Astrocyte of the spinal cord (primary cell): ENCODE results near the gene AVPR1B.

ENCODE experiments used
- DNase-seq: peaks from one replicate; pipeline ENCODE4 v3.0.0; 2011; ENCODE audit warnings: low read depth, low spot score
- H3K4me3 ChIP-seq: 2 replicates; pipeline ENCODE4 v1.5.1; 2011; ENCODE audit warnings: low read depth, mild to moderate bottlenecking, low read length, moderate library complexity
- in situ Hi-C: cut with HindIII; loops from 2 replicates; pipeline ENCODE4 v1.10.0; 2017; ENCODE audit warnings: low sequenced_read_pairs
- TF ChIP-seq, protein P1 (sequence below): IDR thresholded peaks from 2 replicates; pipeline ENCODE4 v1.5.1; 2012; ENCODE audit warnings: low read depth, mild to moderate bottlenecking, low read length, inconsistent platforms

Gene AVPR1B

DNA sequence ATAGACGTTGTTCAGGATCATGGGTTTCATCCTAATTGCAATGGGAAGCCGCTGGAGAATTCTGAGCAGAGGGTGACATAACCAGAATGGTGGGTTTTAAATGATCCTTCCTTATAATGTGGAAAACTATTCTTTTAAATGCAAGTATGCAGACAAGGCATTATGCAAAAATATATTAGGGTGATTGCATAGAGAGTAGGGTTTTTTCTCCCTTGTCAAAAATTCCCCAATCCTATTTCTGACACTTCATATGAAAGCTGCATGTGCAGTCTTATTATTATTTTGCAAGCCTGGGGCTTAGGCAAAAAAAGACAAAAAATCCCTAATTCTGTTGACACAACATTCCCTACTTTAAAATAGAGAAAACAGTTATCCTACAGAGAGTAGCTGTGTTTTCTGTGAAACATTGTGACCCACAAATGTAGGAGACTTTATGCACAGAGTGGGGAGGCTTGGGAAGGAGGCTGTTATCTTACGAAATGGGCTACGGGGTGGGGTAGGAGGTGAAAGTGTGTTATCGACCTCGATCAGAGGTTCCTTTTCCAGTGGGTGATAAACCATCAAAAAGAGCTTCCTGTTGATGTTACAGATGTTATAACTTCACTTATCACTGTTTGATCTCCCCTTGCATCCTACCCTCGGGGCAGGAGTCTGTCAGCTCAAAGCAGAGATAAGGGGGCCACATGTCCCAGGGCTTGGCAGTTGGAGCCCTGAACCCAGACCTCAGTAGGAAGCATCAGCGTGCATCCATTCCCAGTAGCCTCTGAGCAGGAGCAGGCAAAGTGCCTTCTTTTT lies 37.0 kb downstream of the AVPR1B start:
- in situ Hi-C loops: no loop called here
- DNase-seq: no peak
- TF ChIP-seq, protein P1, sequence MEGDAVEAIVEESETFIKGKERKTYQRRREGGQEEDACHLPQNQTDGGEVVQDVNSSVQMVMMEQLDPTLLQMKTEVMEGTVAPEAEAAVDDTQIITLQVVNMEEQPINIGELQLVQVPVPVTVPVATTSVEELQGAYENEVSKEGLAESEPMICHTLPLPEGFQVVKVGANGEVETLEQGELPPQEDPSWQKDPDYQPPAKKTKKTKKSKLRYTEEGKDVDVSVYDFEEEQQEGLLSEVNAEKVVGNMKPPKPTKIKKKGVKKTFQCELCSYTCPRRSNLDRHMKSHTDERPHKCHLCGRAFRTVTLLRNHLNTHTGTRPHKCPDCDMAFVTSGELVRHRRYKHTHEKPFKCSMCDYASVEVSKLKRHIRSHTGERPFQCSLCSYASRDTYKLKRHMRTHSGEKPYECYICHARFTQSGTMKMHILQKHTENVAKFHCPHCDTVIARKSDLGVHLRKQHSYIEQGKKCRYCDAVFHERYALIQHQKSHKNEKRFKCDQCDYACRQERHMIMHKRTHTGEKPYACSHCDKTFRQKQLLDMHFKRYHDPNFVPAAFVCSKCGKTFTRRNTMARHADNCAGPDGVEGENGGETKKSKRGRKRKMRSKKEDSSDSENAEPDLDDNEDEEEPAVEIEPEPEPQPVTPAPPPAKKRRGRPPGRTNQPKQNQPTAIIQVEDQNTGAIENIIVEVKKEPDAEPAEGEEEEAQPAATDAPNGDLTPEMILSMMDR: no peak
- no peak overlapping the region for H3K4me3 ChIP-seq

DNA sequence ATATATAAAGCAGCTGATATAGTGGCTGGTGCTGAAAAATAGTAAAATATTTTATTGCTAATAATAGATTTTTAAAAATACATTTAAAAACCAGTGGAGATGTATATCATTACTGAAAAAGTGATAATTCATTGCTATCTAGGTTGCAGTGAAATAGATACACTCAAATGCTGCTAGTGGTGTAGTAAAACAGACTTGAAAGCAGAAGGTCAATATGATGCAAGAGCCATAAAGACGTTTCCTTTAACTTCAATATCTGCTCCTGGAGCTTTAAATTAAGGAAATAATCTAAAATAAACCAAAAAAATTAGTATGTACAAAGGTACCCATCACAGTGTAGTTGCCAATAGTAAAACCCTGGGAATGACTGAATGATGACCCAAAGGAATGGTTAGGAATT lies 38.1 kb downstream of the AVPR1B start:
- DNase-seq: no peak
- in situ Hi-C loops: no loop called here
- H3K4me3 ChIP-seq: no peak overlapping the region
- TF ChIP-seq, protein P1: no peak

DNA sequence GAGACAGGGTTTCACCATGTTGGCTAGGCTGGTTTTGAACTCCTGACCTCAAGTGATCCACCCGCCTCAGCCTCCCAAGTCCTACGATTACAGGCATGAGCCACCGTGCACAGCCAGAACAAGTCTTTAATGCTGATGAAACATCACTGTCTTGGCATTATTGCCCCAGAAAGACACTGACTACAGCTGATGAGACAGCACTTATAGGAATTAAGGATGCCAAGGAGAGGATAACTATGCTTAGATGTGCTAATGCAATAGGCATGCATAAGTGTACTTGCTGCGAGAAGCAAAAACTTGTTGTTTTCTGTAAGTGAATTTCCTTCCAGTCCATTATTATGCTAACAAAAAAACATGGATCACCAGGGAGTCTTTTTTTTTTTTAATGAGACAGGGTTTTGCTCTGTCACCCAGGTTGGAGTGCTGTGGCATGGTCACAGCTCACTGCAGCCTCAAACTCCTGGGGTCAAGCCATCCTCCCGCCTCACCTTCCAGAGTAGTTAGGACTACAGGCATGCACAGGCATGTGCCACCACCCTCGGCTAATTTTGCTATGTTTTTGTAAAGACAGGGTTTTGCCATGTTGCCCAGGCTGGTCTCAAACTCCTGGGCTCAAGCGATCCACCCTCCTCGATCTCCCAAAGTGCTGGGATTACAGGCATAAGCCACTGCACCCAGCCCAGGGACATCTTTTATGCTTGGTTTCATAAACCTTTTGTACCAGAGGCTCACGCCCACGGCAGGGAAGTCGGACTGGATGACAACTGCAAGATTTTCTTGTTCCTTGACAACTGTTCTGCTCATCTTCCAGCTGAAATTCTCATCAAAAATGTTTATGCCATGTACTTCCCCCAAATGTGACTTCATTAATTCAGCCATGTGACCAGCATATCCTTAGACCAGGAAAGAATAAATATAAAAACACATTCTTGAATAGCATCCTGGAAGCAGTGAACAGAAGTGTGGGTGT lies 41.1 kb downstream of the AVPR1B start:
- in situ Hi-C loops: no loop called here
- H3K4me3 ChIP-seq: no peak overlapping the region
- TF ChIP-seq, protein P1: no peak
- DNase-seq: no peak

DNA sequence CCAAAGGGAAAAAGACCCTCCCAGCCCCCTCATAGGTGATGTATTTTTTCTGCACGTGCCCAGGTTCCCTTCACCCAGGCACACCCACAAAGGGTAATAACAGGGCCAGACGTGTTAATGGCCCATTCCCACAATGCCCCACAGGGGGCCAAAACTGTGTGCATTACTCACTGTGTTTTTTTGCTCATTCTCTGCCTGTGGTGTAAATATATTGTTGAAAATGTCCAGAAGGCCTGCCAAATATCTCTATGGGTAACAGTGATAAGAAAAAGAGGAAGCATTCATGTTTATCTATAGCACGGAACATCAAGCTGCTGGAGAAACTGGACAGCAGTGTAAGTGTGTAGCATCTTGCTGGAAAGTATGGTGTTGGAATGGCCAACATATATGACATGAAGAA lies 42.3 kb downstream of the AVPR1B start:
- no peak overlapping the region for H3K4me3 ChIP-seq
- in situ Hi-C loops: no loop called here
- TF ChIP-seq, protein P1: no peak
- DNase-seq: no peak

DNA sequence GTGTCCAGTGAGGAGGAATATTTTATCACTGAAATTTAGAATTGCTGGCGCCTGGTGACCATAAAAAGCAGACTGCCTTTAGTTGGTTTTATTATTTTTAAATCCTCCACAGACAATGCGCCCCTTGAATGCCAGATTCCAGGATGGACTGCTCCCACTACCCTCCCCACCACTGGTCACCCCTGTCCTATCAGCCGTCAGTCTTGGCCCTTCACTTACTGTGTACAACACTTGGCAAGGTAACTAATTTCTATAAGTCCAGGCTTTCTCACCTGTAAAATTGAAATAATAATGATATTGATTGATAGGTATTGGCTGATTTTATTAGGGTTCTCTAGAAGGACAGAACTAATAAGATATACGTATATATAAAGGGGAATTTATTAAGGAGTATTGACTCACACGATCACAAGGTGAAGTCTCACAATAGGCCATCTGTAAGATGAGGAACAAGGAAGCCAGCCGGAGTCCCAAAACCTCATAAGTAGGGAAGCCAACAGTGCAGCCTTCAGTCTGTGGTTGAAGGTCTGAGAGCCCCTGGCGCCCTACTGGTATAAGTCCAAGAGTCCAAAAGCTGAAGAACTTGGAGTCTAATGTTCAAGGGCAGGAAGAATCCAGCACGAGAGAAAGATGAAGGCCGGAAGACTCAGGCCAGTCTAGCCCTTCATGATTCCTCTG lies 46.4 kb downstream of the AVPR1B start:
- TF ChIP-seq, protein P1: no peak
- in situ Hi-C loops: no loop called here
- H3K4me3 ChIP-seq: no peak overlapping the region
- DNase-seq: no peak

DNA sequence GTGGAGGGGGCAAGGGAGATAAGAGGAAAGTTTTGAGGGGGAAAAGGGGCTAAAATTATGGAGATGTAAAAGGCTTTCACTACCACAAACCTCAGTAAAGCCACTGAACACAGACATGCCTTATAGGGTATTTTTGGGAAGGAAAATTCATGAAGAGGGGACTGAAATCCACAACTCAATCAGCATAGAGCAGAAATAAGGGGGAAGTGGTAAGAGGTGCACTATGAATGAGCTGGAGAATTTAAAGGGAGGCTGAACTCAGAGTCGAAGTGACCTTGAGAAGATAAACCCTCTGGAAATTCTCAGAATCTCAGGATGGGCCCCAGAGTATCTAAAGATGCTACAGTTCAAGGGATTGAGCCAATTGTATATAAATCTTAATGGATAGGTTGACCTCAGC lies 48.9 kb downstream of the AVPR1B start:
- DNase-seq: no peak
- in situ Hi-C loops: no loop called here
- H3K4me3 ChIP-seq: no peak overlapping the region
- TF ChIP-seq, protein P1: no peak
